Activated naive CD4-positive, alpha-beta T cell treated with anti-CD3 and anti-CD28 coated beads, Interleukin-2, amount 50 U/mL, for 72 hours (primary cell): ENCODE measurements around the gene MSTN. TPM values are rescaled to one million over a fixed set of nuclear protein-coding genes. Genes with fewer than 3 reads are reported as not detected.

Source experiments
- ATAC-seq, 2 donors: fragments of 150-1000 bp; cut with Tn5 transposase; 2 replicates each; pipeline ENCODE4 v1.10.0; 2021; ENCODE audit warnings: mild to moderate bottlenecking in 2 of 2, moderate library complexity in 2 of 2
- DNase-seq, 2 donors: peaks; one replicate each; pipeline ENCODE4 v3.0.0; 2021 to 2022; ENCODE audit warnings: low spot score in 2 of 2
- H3K27ac Mint-ChIP-seq, 2 donors: one replicate each; pipeline ENCODE4 v1.8.0; 2022; ENCODE audit warnings: mild to moderate bottlenecking in 2 of 2, mixed read lengths in 2 of 2
- H3K36me3 Mint-ChIP-seq, 2 donors: one replicate each; pipeline ENCODE4 v1.8.0; 2022; ENCODE audit warnings: mixed read lengths in 2 of 2
- H3K9me3 Mint-ChIP-seq, 2 donors: one replicate each; pipeline ENCODE4 v1.8.0; 2022; ENCODE audit warnings: mixed read lengths in 2 of 2
- total RNA-seq, 2 donors: library from RNA; stranded (reverse); gene quantifications; one replicate each; pipeline ENCODE4 v1.2.3, GENCODE V29; 2022

The MSTN gene
- total RNA-seq: not detected

DNA sequence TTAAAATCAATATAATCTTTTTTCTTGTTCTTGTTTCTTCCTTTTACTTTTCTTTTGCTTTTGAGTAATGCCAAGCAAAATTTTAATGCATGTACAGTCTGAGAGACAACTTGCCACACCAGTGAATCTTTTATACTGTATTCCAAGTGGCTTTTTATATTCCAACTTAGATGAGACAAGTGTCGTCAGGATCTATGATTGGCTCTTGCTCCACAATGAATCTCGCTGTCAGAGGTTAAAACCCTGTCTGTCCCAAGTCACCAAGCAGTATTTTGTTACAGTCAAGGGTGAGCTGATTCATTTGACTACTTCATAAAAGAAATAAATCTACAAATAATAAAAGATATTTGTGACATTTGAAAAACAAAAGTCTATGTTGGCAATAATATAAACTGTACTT lies at the start of gene MSTN:
Gene MSTN (minus strand): TSS at position 129 of the 400 bp plus-strand sequence. CDS start 133 bp downstream, outside the sequence.
- H3K36me3 Mint-ChIP-seq: no peaks in the 10 kb centered on the region
- no peak within 1 kb of the TSS for H3K27ac Mint-ChIP-seq
- DNase-seq (no peak), ATAC-seq (no peak)
- no peaks in the 10 kb centered on the region for H3K9me3 Mint-ChIP-seq

DNA sequence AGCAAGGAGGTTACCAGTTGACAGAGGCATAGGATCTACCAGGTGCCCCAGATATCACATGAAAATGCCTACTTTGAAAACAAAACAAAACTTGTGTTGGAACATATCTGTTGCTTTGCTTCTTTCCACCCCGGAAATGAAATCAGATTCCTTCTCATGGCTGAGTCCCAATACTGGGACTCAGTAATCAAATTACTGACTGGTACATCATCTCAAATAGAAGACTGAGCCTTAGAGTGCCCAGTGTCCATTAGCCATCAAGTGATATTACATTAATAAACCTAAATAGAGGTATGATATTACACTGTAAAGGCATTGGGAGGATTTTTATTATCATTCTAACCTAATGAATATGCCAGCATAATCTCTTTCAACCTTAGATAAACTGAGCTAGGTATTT lies 48.6 kb upstream of the MSTN start:
- H3K9me3 Mint-ChIP-seq: no peaks in the 10 kb centered on the region
- H3K27ac Mint-ChIP-seq: no peak overlapping the region
- no peak for ATAC-seq

DNA sequence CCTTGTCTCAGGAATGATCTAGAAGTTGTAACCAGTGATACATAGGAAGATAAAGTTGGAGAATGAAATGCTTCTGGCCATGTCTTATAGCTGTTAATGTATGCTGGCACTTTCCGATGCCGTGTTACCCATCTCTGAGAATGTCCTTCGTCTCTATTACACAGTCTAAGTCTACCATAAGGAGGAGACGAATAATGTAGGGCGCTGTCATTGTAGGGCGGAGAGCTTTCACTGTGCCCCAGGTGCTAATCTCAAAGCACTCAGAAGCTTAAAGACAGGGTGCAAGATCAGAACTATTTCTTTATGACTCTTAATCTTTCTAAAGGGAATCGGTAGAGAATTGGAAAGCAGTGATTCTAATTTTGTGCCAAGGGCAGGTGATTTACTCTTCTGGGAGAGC lies 48.2 kb upstream of the MSTN start:
- Mint-ChIP-seq H3K36me3 (no peaks in the 10 kb centered on the region), H3K9me3 (no peaks in the 10 kb centered on the region), H3K27ac (no peak overlapping the region)
- DNase-seq: no peak
- no peak for ATAC-seq

More for the DNA sequence above, 48.6 kb upstream of the MSTN start:
- H3K36me3 Mint-ChIP-seq: no peaks in the 10 kb centered on the region
- no peak for DNase-seq

DNA sequence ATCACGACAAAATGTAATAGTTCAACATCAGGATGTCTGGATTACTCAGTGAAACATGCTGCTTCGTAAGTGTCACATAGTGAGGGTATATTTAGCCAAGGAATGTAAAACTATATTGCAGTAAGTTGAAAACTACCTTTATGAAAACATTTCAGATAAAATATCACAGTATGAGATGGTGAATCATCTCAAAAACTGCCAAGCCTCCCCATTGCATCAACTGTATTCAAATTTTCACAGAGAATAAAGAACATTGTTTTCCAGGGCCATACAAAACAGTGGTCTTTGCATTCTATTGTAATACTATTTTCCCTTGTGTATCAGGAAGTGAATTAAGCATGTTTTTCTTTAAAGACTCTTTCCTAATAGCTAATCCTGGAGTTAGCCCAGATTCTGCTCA lies 47.6 kb upstream of the MSTN start:
- ATAC-seq (no peak), DNase-seq (no peak)
- no peaks in the 10 kb centered on the region for H3K9me3 Mint-ChIP-seq

DNA sequence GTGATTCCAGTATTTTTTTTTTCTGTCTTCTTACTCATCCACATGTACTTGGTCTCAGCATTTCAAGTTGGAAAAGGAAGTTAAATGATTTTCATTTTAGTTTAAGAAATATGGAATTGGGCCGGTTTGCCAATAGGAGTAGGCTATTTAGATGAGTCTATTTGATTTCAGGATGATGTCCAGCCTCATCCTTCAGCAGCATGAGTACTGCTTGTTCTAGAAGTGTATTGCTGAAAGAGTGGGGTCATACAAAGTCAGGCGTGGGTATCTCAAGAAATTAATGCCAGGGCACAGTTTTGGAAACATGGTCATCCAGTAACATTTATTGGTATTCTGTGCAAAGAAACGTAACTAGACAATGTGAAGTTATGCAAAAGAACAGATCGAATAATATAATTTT lies 44.9 kb upstream of the MSTN start:
- H3K27ac Mint-ChIP-seq: no peak overlapping the region
- ATAC-seq (no peak), DNase-seq (no peak)
- no peaks in the 10 kb centered on the region for H3K9me3 Mint-ChIP-seq
- no peaks in the 10 kb centered on the region for H3K36me3 Mint-ChIP-seq

More for the DNA sequence above, 47.6 kb upstream of the MSTN start:
- H3K36me3 Mint-ChIP-seq: no peaks in the 10 kb centered on the region
- H3K27ac Mint-ChIP-seq: no peak overlapping the region

DNA sequence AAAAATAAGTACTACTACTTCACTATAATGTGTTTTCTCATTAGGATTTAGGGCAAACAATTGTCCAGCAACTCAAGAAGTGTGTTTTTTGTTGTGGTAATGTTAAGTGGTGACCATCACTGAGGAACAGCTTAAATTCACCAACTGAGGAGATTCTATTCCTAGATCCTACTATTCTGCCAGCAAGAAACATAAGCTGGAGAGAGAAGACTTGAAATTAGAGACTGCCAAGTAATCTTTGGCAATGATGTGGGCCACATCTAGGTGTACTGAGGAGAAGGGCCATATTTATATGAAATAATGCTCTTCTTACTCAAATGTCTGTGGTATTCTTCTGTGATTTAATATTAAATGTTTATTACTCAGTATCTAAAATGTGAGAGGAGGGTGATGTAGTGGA lies 44.3 kb upstream of the MSTN start:
- H3K9me3 Mint-ChIP-seq: peaks cover 0 to 2% of the 10 kb centered on the region in 2 donors
- no peak overlapping the region for H3K27ac Mint-ChIP-seq
- ATAC-seq (no peak), DNase-seq (no peak)
- peaks cover 0 to 3% of the 10 kb centered on the region in 2 donors for H3K36me3 Mint-ChIP-seq

DNA sequence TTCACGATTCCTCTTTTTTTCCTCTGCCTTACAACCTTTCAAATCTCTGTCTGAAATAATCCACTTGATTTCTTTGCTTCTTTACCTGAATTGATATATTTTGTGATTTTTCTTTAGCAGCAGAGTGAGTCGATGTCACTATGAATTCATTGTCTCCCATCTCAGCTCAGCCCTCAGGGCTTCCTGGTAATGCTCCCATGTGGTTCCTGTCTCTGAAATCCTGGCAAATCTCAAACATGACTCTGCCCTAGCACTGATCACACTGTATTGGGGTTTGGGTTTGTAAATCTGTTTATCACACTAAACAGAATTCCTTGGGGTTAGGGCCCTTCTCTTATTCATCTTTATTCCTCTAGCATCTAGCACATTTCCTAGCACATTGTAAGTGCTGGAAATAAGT lies 43.0 kb upstream of the MSTN start:
- Mint-ChIP-seq H3K27ac (no peak overlapping the region), H3K36me3 (peaks cover 0 to 7% of the 10 kb centered on the region in 2 donors)
- ATAC-seq: no peak

DNA sequence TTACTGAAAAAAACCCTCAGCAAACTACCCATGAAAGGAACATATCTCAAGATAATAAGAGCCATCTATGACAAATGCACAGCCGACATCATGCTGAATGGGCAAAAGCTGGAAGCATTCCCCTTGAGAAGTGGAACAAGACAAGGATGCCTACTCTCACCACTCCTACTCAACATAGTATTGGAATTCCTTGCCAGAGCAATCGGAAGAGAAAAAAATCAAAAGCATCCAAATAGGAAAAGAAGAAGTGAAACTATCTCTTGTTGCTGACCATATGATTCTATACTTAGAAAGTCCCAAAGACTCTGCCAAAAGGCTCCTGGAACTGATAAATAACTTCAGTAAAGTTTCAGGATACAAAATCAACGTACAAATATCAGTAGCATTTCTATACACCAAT lies 40.6 kb upstream of the MSTN start:
- DNase-seq: no peak
- no peak overlapping the region for H3K27ac Mint-ChIP-seq
- H3K9me3 Mint-ChIP-seq: peaks cover 3 to 9% of the 10 kb centered on the region in 2 donors
- ATAC-seq: no peak
- peaks cover 4 to 7% of the 10 kb centered on the region in 2 donors for H3K36me3 Mint-ChIP-seq

More for the DNA sequence above, 43.0 kb upstream of the MSTN start:
- no peak for DNase-seq
- peaks cover under 1 to 3% of the 10 kb centered on the region in 2 donors for H3K9me3 Mint-ChIP-seq

DNA sequence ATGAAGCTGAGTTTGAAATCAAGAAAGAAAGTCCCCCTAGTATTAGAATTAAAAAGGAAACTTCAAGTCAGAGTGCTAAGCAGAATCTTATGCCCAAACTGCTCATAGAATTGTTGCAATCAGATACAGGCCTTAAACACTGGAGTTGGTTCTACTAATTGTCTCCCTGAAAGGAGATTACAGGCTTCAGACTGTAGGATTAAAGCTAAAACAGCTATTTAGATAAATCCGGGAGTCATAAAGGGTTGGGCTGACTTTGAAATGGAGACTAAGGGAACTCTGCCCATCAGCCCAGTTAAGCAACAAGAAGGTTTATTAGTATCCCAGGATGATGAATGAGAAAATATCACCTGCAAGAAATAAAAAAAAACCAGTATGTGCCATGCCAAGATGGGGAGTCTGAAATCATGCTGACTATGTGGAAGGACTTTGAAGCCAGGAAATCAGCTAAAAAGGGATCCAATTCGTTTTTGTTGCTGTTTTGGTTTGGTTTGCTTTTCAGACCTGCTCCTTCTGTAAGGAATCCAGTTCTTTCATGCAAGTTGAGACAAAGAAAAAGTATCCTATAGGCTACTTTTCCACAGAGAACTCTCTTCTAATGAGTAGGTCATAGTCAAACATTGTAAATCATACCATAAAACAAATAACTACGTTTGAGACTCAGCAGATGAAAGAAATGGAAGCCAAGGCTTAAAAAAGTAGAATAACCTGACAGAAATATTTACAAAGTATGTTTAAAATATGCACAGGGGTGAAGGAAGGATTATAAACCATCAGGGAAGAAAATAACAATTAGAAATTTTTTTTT lies 37.6 kb upstream of the MSTN start:
- Mint-ChIP-seq H3K9me3 (peaks cover 3 to 9% of the 10 kb centered on the region in 2 donors), H3K36me3 (peaks cover 4 to 7% of the 10 kb centered on the region in 2 donors)

DNA sequence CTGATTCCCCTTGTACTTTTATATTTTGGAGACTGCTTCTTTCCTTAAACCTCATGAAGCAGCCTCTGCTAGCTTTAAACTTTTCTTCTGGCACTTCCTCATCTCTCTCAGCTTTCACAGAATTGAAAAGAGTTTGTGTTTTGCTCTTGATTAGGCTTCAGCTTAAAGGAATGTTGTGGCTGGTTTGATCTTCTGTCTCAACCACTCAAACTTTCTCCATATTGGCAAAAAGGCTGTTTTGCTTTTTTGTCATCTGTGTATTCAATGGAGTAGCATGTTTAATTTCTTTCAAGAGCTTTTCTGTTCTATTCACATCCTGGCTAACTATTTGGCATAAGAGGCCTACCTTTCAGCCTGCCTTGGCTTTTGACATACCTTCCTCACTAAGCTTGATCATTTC lies 36.3 kb upstream of the MSTN start:
- peaks cover 3 to 9% of the 10 kb centered on the region in 2 donors for H3K9me3 Mint-ChIP-seq
- ATAC-seq (no peak), DNase-seq (no peak)
- no peak overlapping the region for H3K27ac Mint-ChIP-seq
- H3K36me3 Mint-ChIP-seq: peaks cover 4 to 7% of the 10 kb centered on the region in 2 donors

More for the DNA sequence above, 37.6 kb upstream of the MSTN start:
- DNase-seq (no peak), ATAC-seq (no peak)
- no peak overlapping the region for H3K27ac Mint-ChIP-seq

DNA sequence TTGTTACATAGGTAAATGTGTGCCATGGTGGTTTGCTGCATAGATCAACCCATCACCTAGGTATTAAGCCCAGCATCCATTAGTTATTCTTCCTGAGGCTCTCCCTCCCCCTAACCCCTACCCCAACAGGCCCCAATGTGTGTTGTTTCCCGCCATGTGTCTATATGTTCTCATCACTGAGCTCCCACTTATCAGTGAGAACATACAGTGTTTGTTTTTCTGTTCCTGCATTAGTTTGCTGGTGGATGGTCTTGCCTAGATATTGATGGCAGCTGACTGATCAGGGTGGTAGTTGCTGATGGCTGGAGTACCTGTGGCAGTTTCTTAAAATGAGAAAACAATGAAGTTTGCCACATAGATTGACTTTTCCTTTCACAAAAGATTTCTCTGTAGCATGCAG lies 34.6 kb upstream of the MSTN start:
- Mint-ChIP-seq H3K9me3 (peaks cover 3 to 9% of the 10 kb centered on the region in 2 donors), H3K27ac (no peak overlapping the region), H3K36me3 (peaks cover 4 to 7% of the 10 kb centered on the region in 2 donors)
- DNase-seq (no peak), ATAC-seq (no peak)

DNA sequence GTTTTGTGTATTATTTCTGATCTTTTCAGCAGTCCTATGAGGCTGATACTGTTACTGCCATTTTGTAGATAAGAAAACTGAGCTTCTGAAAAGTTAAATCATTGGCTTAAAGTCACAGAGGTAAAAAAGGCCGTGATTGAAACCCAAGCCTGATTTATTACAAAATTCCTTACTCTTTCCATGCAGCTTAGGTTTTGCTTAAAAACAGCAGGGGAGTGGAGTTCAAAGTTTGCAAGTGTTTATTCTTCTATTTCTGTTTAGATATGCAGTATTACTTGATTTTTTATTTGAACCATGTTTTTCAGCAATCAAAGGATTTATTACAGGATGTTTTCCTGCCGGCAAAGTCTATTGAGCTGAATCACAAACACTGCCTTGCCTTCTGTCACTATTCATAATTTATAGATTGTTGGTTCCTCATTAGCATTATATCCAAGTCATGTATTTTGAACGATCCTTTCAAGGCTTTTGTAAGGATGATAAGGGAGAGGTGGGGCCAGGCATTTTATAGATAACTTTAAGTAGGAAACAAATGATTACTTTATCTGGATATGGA lies 31.9 kb upstream of the MSTN start:
- no peak for DNase-seq
- no peak for ATAC-seq
- no peak overlapping the region for H3K27ac Mint-ChIP-seq
- peaks cover 0 to 5% of the 10 kb centered on the region in 2 donors for H3K9me3 Mint-ChIP-seq
- no peaks in the 10 kb centered on the region for H3K36me3 Mint-ChIP-seq

DNA sequence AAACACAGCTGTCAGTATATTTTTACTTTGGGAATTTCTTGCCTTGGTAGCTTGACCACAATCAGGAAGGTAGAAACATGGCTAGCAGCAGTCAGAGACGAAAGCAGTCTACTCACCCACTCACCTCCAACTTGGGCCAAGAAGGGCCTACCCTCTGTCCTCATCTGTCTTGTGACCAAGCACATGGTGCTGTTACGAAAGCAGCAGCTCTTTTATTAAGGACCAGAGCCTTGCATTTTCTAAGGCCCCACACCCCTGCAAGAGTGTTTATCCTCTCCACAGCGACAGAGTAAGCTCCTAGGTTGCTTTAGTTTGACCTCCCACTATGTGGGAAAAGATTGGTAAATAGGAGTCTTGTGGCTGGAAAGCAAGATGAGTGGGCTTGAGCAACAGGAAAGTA lies 31.3 kb upstream of the MSTN start:
- no peak for ATAC-seq
- no peaks in the 10 kb centered on the region for H3K36me3 Mint-ChIP-seq
- H3K9me3 Mint-ChIP-seq: peaks cover 0 to 2% of the 10 kb centered on the region in 2 donors

DNA sequence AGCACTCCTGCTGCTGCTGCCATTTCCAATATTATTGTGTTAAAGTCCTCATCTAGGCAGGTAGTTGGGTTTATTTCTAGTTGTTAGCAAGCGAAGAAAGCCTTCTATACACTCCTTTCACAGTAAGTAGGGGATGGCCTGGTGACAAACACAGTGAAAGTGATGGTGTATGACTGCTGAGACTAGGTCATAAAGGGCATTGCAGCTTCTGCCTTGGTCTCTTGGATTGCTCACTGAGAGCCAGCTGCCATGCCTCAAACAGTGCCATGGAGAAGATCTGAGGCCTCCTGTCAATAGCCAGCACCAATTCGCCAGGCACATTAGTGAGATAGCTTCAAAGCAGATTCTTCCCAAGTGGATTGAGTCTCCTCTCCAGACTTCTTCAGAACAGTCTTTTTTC lies 27.6 kb upstream of the MSTN start:
- ATAC-seq (no peak), DNase-seq (no peak)
- Mint-ChIP-seq H3K36me3 (no peaks in the 10 kb centered on the region), H3K9me3 (no peaks in the 10 kb centered on the region), H3K27ac (no peak overlapping the region)

More for the DNA sequence above, 31.3 kb upstream of the MSTN start:
- H3K27ac Mint-ChIP-seq: no peak overlapping the region
- no peak for DNase-seq

DNA sequence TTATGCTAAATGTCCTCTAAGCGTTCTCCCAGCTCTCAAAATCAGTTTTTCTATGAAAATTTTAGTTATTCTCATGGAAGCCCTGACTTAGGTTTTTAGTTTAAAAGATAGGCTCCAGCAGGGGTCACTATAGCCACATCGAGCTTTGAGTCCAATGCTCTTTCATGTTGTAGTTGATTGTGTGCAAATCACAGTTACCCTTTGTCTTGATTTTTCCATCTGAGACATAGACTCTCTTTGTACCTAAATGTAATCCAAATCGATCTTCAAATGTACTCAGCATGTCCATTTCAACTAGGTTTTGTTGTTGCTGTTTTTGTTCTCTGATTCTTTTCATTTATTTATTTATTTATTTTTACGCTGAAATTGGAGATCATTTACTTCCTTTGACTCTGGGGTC lies 26.4 kb upstream of the MSTN start:
- Mint-ChIP-seq H3K27ac (no peak overlapping the region), H3K9me3 (no peaks in the 10 kb centered on the region), H3K36me3 (no peaks in the 10 kb centered on the region)
- ATAC-seq (peak; percentile 55 to 57), DNase-seq (peak in 1 of 2 donors; percentile 49)

DNA sequence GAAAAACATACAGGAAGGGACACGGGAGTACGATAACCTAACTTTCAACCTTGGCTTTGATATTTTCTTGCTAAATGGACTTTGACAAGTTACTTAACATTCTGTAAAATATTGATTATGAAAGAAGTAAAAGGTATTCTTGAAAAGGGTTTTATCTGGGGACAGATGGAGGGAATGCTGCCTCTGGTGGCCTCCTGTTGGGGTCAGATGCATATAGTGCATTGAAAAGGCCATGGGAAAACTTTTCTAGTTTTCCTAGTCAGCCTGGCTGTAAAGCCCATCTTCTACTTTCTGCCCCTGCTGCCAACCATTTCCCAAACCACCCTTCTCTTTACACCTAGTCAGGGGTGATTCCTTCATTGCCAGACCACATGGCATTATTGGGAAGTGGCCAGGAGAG lies 22.2 kb upstream of the MSTN start:
- no peaks in the 10 kb centered on the region for H3K36me3 Mint-ChIP-seq
- no peak overlapping the region for H3K27ac Mint-ChIP-seq
- DNase-seq: no peak
- no peaks in the 10 kb centered on the region for H3K9me3 Mint-ChIP-seq
- ATAC-seq: no peak

DNA sequence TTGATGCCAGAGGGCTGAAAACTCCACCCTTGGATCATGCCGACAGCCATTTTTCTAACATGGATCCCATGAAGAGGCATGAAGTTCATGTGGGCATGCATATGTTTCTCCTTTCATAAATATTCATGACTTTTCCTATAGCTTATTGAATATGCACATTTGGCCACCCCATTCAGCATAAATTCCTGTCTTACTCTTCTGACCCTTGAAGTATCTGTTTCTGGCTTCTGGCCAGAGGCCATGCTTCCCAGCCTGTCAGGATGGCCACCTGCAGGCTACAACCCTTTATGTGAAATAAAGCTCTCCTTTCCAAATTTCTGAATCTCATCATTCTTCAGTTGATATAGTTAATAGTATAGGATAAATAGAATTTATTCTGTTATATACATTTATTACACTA lies 19.6 kb upstream of the MSTN start:
- DNase-seq (no peak), ATAC-seq (no peak)
- Mint-ChIP-seq H3K27ac (no peak overlapping the region), H3K9me3 (no peaks in the 10 kb centered on the region), H3K36me3 (no peaks in the 10 kb centered on the region)

DNA sequence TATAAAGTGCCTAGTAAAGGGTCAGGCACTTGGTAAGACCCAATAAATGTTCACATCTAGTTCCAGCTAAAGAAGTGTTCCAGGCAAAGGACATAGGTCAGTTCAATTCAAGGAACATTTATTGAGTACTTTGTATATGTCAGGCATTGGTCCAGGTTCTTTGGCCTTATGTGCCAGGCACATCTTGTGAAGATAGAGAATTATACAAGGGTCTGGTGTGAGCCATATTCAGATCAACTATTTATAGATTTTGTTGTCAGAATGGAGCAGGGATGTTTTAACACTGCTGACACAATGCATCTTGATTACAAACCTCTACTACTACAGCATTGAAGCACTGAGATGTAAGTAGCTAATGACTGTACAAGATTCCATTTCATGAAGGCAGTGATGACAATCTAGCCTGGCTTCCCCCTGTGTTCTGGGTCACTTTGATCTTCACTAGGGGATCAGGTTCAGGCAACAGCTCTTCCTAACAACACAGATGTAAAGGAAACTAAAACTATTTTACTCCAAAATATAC lies 18.1 kb upstream of the MSTN start:
- DNase-seq (no peak), ATAC-seq (no peak)
- H3K27ac Mint-ChIP-seq: no peak overlapping the region
- H3K36me3 Mint-ChIP-seq: no peaks in the 10 kb centered on the region
- no peaks in the 10 kb centered on the region for H3K9me3 Mint-ChIP-seq
